HuH-7.5 (cell line): ENCODE results near the gene SRPRA.
"Not testable (repeated sequence)": the region's sequence is repeated elsewhere in the genome, so short reads cannot be mapped to it uniquely, and the experiment has no call there.

ENCODE experiments used
- DNase-seq: peaks from one replicate; pipeline ENCODE4 v3.0.0; 2011; ENCODE audit warnings: low spot score

Gene SRPRA

DNA sequence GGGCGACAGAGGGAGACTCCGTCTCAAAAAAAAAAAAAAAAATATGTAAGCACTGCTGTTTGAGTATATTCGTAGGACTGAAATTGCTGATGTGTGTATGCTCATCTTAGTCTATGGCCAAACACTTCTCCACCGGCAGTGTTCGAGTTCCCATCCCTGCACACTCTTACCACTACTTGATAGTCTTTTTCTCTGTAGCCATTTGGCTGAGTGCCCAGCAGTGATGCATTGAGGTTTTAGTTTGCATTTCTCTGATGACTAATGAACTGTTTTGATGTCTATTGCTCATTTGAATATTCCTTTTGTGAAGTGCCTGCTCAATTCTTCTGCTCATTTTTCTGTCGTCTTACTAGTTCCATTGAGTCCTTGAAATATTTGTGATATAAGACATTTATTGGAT is 16.1 kb upstream of the SRPRA start:
- no peak for DNase-seq

DNA sequence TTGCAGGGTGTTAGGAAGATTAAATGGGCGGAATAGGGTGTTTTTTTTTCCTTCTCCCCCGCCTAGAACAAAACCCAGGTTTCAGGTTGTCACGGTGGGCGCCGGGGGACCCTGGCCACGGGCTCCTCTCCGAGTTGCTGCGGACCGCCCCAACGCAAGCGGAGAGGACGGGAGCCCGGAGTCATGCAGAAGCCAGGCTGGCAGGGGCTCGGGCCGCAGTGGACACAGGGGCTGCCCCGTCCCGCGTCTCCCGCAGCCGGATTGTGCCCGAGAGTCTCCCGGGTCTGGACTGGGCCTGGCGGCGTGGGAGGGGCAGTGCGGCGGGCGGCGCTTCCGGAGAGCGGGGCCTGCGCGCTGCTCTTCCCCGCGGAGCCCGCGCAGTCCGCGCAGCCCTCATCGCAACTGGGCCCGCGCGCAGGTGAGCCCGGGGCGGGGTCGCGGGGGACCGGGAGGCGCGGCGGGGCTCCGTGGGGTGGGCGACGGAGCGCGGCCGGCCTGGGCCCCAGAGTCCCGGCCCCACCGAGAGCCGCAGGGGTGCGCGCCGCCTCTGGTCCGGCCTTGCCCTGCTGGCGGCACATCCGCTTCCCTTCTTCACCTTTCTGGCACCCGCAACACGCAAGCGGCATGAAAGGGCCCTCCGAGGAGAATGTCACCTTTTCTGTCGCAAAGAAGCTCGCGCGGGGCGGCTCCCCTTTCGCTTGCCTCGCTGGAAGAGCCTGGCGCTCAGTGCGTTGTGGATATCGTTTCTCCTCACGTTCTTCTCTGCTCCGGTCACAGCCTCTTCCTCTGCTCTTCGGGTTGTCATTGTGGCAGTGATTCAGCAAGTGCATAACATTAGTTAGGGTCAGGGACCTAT is 14.3 kb upstream of the SRPRA start, which contains the start of gene TIRAP:
TSS of gene TIRAP (plus strand) at position 358 of the 856 bp plus-strand sequence. CDS start 7,802 bp downstream, outside the sequence.
- peak; percentile 64 for DNase-seq

DNA sequence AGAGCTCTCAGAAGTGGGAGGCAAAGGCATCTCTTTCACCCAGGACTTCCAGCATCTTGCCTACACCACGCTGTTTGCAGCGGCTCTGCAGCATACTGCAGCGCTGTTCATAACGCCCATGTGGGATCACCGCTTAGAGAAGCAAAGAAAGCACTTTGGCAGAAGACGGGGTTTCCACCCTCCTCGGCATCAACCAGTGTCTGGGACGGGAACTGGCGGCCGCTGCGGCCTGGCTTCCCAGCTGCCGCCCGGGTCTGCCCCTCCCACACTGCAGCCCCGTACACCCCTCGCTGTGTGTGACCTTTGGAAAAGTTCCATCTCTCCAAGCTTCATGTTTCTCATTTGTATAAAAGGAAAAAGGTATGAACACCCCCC is 13.7 kb upstream of the SRPRA start:
- peak; percentile 39 for DNase-seq

DNA sequence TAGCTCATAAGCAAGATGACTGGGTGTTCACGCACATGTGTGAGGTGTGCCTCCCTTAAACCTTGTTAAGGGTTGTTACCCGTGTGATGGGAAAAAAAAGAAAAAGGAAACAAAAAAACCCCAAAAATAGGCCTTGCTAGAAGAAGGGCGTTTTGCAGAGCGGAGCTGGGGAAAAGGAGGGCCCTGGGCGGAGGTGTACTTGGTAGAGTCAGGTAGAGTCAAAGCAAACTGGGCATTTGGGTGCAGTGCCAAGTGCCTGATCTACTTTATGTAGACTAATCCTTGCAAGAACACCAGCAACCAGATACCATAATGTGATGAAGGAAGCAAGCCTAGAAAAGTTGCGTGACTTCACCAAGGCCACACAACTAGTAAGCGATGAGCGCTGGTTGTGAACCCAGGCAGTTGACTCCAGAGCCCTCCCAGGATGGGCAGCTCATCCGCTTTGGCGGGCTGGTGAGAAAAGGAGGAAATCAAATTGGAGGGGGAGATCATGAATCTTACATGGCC is 13.0 kb upstream of the SRPRA start:
- DNase-seq, result no peak

DNA sequence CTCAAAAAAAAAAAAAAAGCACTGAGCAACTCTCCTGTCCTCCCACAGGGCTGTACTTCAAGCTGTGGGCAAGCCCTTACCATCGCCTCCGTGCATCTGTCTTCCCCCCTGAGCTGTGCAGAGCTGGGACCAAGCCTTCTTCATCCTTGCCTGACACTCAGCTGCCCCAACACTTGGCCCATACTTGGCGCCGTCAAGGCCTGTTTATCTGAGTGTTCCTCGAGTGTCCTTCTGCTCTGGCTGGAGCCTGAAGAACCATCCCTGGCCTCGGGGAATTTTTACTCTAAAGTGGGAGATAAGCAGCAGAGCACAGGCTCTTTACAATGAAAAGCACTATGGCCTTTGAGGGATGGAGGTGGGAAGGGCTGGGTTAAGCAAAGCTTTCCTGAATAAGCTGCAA is 12.6 kb upstream of the SRPRA start:
- DNase-seq, result no peak

DNA sequence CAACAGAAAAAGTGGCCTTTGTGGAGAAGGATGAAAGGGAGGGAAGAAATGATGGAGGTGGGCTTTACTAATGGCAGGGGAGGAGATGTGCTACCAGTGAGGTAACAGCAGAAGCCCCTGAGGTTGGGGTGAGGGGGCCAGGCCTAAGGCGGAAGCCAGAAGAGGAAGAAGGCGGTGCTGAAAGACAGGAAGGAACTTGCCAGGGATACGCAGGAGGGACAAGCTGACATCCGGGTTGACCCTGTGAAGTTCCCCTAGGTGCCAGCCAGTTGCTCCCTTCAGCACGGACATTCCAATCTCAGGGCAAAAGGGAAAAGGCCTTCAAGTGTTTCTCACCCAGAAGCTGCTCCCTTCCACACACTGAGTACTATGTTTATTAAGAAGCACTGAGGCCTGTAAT is 11.9 kb upstream of the SRPRA start:
- no peak for DNase-seq

DNA sequence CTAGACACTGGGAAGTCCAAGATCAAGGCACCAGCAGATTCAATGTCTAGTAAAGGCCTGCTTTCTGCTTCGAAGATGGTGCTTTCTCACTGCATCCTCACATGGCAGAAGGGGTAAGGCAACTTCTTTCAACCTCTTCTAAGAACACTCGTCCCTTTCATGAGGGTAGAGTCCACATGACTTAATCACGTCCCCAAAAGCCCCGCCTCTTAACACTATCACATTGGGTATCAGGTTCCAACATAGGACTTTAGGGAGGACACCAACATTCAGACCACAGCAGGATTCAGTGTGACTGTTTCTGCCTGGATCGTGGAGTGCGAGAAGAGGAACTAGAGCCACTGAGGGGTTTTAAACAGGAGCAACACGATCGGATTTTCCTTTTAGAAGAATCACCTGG is 10.5 kb upstream of the SRPRA start:
- DNase-seq, result no peak

DNA sequence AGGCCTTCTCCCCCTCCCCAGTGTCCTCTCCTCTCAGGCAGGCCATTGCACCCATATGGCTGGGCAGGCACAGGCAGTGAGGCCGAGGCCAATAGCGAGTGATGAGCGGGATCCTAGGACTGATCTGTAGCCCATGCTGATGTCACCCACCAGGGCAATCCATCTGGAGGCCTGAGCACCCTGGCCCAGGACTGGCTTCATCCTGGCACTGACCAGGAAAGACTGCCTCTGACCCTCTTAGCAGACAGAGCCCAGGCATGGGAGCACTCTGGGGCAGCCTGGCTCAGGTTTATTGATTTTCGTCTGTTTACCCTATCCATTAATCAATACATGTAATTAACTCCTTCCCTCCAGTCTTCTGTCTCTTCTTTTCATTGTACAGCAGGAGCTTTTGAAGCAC is 9.1 kb upstream of the SRPRA start:
- peak; percentile 45 for DNase-seq

DNA sequence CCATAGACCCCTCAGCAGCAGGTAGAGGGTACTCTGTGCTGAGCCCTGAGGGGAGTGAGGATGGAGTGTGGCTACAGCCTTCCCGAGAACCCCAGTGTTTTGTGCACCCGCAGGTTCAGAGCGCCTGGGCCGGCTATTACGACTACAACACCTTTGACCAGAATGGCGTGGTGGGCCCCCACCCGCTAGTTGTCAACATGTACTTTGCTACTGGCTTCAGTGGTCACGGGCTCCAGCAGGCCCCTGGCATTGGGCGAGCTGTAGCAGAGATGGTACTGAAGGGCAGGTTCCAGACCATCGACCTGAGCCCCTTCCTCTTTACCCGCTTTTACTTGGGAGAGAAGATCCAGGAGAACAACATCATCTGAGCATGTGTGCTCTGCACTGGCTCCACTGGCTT is 8.6 kb upstream of the SRPRA start:
- DNase-seq, result no peak

DNA sequence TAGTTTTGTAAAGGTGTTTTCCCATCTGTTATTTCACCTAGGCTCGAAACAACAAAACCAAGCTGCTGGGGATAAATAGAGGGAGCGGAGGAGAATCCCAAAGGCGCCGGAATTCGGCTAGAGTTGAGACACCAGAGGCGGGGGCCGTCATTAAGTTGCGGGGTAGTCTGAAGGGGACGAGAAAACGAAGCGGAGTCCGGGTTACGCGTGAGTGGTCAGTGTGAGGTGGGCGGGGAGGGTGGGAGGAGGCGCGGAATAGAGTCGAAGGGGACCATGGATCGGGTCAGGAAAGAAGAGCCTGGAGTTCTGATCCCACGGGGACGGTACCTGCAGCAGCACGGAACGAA is 361 bp downstream of the SRPRA start:
- peak; percentile 47 for DNase-seq

DNA sequence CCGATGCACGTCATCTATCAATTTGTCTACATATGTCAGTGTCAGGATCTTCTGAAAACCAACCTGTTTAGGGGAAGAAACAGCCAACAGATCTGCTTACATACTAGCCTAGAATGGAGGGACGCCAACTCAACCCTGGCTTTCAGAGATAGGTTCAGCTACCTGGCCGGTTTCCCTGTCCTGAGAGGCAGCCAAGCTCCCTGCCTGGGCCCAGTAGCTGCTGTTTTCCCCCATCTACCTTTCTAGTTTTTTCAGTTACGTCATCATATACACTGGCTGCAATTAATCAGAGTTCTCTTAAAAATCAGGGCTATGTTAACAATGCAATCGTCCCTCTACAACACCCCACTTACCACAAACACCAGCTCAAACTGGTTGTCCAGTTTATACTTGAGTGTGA is 1.0 kb downstream of the SRPRA start:
- no peak for DNase-seq

DNA sequence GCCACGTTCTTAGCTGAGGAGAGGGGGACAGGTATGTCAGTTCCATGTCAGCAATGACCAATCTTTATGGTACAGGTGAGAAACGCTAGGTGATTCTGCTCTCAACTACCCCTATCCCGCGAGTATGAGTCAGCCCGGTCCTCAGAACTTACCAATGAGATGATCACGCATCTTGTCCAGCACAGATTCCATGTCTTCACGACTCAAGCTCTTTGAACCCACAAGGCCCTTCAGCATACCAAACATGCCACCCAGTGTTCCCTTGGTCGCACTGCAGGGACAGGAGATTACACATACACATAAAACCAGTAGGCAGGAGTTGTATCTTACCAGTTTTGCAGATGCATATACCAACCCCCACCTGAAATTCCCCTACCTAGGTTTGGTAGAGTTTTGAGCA is 2.9 kb downstream of the SRPRA start:
- DNase-seq, result no peak

DNA sequence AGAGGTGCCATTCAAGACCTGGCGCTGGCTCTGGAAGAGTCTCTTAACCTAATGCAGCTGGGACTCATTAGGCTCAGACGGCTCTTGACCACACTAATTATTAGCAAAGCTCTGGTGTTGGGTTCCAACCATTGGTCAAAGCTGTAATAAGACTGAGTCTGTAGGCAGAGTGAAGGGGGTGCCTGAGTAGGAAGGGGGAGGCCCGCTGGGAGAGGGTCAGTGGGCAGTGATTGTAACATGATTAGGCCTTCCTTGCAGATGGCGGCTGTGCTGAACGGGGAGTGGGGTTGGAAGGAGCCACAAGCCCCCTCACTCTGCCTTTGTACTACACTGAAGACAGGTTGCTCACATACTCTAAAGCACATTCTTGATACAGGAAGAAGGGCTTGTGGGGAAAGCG is 5.2 kb downstream of the SRPRA start:
- DNase-seq, result no peak

DNA sequence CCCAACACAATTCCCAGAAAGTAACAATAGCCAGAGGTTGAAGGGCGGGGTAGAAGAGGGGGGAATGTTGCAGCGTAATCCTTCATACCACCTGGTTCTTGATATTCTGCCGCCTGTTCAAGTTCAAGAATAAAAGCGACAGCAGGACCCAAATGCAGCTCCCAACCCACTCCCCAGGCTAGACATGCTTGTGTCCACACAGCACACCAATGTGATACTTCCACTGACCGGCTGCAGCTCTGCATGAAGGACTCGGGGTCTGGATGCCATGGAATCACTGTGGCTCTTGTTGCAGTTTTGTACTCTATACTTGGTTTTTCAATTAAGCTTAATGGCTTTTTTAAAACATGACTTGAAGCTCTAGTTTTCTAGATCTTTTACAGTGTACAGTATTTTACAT is 6.5 kb downstream of the SRPRA start:
- no peak for DNase-seq

DNA sequence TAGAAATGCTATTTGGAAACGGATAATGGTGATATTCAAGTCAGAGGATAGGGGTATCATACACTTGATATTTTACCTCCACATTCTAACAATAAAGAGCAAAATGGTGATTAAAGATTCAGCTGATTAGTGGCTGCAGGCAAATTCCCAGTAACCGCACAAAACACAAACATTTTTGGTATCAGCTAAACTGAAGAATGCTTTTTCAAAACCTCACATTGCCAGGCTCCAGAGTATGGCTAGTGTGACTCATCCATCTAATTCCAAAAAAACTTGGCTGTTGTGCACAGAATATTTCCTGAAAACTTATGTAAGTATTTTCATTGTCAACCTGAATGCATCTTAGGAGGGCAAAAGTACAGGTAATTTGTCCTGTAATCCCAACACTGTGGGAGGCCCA is 10.9 kb downstream of the SRPRA start:
- DNase-seq, result no peak

DNA sequence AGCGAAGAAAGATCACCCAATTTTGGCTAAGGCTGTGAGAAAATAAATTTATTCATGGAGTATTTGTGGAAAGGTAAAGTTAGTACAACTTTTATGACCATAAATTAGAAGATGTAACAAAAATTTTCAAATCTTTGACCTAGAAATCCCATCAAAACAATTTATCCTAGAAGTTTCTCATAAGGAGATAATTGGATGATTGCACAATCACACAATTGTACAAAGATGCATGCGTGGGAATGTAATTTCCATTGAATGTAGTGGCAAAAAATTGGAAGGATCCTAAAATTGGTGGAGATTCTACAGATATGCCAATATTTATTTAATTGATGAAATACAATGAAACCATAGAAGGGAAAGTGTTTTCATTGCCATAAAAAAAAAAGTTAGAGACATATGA is 11.6 kb downstream of the SRPRA start:
- DNase-seq, result no peak

DNA sequence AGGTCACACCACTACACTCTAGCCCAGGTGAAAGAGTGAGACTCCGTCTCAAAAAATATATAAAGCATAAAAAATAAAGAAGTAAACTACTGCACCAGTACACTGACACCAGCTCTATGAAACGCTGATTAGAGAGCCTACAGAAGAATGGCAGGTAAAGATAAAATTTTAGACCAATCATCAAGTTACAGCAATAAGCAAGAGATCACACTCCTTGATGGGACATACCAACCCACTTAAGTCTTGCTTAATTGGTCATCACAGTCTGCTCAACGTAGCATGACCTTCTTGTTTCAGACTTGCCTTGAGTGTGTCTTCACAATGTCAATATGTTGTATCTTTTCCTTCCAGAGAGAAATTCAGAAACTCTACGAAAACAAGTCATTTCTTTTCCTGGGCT is 12.5 kb downstream of the SRPRA start:
- DNase-seq, result no peak

DNA sequence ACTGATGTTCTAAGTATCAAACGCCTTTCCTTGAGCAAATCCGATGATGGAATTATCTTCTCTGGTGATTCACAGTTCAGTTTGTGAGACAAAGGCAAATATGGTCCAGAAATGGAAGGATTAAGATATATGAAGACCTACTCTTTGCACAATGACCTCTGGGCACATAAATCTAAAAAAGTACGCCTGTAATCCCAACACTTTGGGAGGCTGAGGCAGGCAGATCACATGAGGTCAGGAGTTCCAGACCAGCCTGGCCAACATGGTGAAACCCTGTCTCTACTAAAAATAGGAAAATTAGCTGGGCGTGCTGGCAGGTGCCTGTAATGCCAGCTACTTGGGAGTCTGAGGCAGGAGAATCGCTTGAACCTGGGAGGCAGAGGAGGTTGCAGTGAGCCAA is 13.2 kb downstream of the SRPRA start:
- DNase-seq, result not testable (repeated sequence)

DNA sequence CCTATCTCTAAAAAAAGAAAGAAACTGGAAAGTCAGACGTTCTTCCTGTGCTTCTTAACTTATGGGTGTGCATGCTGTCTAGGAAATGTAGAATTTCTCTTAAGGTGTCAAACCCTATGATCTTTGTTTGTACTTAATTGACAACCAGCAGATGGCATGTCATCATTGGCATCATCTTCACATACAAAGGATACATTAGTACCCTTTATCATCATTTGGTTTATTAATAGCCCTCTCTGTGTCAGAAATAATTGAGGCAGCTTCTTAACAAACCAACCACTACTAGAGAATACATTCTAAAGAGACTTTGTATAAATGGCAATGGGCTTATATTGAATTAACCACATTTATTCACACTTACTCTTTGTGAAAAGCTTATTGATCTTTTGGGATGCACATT is 13.9 kb downstream of the SRPRA start:
- no peak for DNase-seq

DNA sequence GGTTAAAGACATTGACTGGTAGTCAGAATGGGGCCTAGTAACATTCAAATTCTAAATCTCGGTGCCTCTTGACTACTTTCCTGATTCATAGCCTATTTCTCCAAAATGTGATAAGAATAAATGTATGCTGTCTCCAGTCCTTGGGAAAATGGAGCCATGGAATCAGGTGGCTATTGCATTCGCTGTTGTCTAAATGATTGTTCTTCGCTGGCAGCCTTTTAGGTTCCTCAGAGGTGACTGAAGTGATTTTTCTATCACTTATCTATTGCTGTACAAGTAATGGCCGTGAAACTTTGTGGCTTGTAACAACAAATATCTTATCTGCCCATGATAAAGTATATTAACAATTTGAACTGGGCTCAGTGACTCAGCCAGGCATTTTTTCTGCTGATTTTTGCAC is 15.4 kb downstream of the SRPRA start:
- no peak for DNase-seq

DNA sequence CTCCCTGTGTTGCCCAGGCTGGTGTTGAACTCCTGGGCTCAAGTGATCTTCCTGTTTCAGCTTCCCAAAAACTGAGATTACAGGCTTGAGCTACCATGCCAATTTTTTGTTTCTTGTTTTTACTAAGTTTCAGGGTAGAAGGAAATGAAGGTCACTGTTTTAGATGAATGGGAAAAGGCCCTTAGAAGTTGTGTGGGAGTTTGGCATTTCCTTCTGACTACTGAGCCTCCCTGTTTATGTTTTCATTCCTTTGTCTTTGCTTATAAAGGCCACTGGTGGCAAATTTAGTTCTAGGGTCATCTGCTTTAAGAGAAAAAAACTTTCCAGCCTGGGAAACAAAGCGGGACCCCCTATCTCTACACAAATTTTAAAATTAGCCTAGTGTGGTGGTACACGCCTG is 22.1 kb downstream of the SRPRA start:
- no peak for DNase-seq

DNA sequence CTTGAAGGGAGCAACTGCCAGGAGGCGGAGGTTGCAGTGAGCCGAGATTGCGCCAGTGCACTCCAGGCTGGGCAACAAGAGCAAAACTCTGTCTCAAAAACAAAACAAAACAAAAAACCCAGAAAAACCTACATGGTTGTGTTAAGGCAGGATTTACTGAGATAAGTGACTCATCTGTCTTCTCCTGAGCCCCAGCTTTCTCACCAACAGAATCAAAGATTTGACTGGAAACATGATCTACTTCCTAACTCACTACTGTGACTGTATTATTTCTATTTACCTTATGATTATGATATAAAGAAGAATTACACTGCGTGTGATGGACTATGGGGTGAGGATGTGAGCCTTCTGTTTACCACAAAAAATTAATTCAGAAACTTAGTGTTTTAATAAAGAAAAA is 35.3 kb downstream of the SRPRA start:
- DNase-seq, result no peak

DNA sequence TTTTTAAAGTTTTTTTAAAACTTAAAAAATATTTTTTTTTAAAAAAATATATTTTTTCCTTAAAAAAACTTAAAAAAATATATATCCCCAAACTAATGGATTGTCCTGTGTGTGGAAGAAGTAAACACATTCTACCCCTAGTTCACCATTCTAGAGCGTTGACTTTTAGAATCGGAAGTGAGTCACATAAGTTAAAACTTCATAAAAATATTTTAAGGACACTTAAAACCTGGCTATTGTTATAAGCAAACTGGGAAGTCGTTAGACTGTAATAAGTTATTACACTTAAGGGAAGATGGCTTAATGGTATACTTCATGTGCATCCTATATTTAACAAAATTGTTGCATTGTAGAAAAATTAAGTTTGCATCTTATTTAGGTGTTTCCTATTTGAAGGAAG is 36.0 kb downstream of the SRPRA start:
- no peak for DNase-seq

DNA sequence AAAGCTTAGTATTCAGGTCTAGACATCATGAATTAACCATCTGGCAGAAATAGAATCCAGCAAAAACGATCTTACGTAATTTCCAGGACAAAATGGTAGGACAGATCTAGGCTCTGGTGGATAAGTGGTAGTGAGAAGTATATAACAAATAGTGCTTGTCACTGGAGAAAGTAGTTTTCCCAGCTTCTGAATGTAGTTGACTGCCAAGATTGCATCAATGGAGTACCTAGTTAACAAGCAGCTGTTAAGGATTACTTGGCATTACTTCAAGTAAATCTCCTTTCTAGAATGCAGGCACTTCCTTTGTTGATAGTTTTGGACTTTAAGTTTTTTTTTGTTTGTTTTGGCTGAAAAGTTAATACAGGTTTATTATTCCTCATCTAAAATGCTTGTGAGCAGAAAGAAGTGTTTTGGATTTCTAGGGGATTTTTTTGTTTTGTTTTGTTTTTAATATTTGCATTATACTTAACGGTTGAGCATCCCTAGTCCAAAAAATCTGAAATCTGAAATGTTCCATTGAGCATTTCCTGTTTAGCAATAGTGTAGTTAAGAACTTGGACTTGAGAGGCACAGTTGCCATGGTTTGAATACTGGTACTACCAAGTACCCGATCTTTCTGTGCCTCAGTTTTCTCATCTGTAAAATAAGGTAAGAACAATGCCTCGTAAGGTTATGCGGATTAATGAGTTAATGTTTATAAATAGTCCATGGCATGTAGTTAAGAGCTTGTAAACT is 36.8 kb downstream of the SRPRA start:
- DNase-seq, result no peak
